GM19043 (cell line): ENCODE measurements around the gene TNFRSF6B.

Source experiments
- ATAC-seq: cut with Tn5 transposase; IDR thresholded peaks from one replicate; pipeline ENCODE4 v1.9.1; 2021; ENCODE audit warnings: low read depth; ENCODE audit not compliant: unreplicated experiment

TNFRSF6B gene

GRCh38 chr20:63734946-63735858 is 38.8 kb downstream of the TNFRSF6B start:
- no peak for ATAC-seq

- no peak for ATAC-seq
These were observed 39.6 kb downstream of the TNFRSF6B start, which contains the start of gene LIME1 for GRCh38 chr20:63735859-63736718. TSS of gene LIME1 (plus strand) at chr20:63736664. CDS start at chr20:63737550, 886 bp downstream.

GRCh38 chr20:63736893-63737694 is 40.6 kb downstream of the TNFRSF6B start:
- ATAC-seq = no peak

GRCh38 chr20:63737695-63737944 is 41.2 kb downstream of the TNFRSF6B start:
- ATAC-seq = no peak

- no peak for ATAC-seq
These were observed 41.7 kb downstream of the TNFRSF6B start for GRCh38 chr20:63737945-63738686.

- ATAC-seq = no peak
These were observed 42.3 kb downstream of the TNFRSF6B start for GRCh38 chr20:63738687-63739129.

GRCh38 chr20:63739130-63740069 is 42.9 kb downstream of the TNFRSF6B start, which contains the start of gene SLC2A4RG:
TSS of gene SLC2A4RG (plus strand) at chr20:63739776. CDS start at chr20:63739913, 137 bp downstream.
- no peak for ATAC-seq

- no peak for ATAC-seq
These were observed 43.7 kb downstream of the TNFRSF6B start for GRCh38 chr20:63740070-63740626.

- ATAC-seq = no peak
These were observed 44.3 kb downstream of the TNFRSF6B start for GRCh38 chr20:63740627-63741353.

GRCh38 chr20:63741354-63741675 is 44.9 kb downstream of the TNFRSF6B start:
- ATAC-seq = no peak

- ATAC-seq = no peak
These were observed 45.4 kb downstream of the TNFRSF6B start for GRCh38 chr20:63741676-63742380.

GRCh38 chr20:63742381-63743024 is 46.1 kb downstream of the TNFRSF6B start:
- ATAC-seq = no peak

- ATAC-seq = no peak
These were observed 46.9 kb downstream of the TNFRSF6B start for GRCh38 chr20:63743210-63743970.

- no peak for ATAC-seq
These were observed 47.7 kb downstream of the TNFRSF6B start for GRCh38 chr20:63744158-63744557.

GRCh38 chr20:63744574-63745423 is 48.3 kb downstream of the TNFRSF6B start:
- no peak for ATAC-seq
